Lung (tissue), 12 donors: ENCODE results near the gene SCGB3A1. TPM values are rescaled to one million over a fixed set of nuclear protein-coding genes. Genes with fewer than 3 reads are reported as not detected.

Experiments used
- ATAC-seq: fragments of 200-7000 bp; cut with Tn5 transposase; one replicate; pipeline ENCODE4 v1.9.1; 2020; ENCODE audit warnings: moderate number of reproducible peaks; ENCODE audit not compliant: insufficient read depth, low FRiP score
- DNase-seq, 3 donors: peaks; one replicate each; pipeline ENCODE4 v3.0.0-alpha.2; 2013 to 2017
- H3K27ac ChIP-seq, 2 donors: one replicate each; pipeline ENCODE4 v1.5.1; 2013; ENCODE audit warnings: mild to moderate bottlenecking in 2 of 2, moderate library complexity in 2 of 2, control low read depth in 1 of 2, inconsistent platforms in 1 of 2, low read depth in 1 of 2, low read length in 1 of 2
- H3K27me3 ChIP-seq, 3 donors: one replicate each; pipeline ENCODE4 v1.5.1; 2013; ENCODE audit warnings: low read length in 2 of 3; ENCODE audit not compliant: control insufficient read depth in 3 of 3, insufficient read depth in 3 of 3
- H3K36me3 ChIP-seq, 4 donors: one replicate each; pipeline ENCODE4 v1.5.1; 2013; ENCODE audit warnings: low read length in 4 of 4, mild to moderate bottlenecking in 1 of 4, moderate library complexity in 1 of 4; ENCODE audit not compliant: control insufficient read depth in 4 of 4, insufficient read depth in 4 of 4
- H3K4me1 ChIP-seq, 5 donors: one replicate each; pipeline ENCODE4 v1.5.1; 2013; ENCODE audit warnings: low read length in 5 of 5, mild to moderate bottlenecking in 2 of 5, moderate library complexity in 1 of 5; ENCODE audit not compliant: control insufficient read depth in 5 of 5, insufficient read depth in 5 of 5
- H3K4me3 ChIP-seq: one replicate; pipeline ENCODE4 v1.5.1; 2013; ENCODE audit warnings: mild to moderate bottlenecking, control low read depth, moderate library complexity
- H3K9ac ChIP-seq, 2 donors: one replicate each; pipeline ENCODE4 v1.5.1; 2013; ENCODE audit warnings: low read length in 2 of 2, control low read depth in 1 of 2; ENCODE audit not compliant: insufficient read depth in 1 of 2
- H3K9me3 ChIP-seq, 4 donors: one replicate each; pipeline ENCODE4 v1.5.1; 2013; ENCODE audit warnings: low read length in 3 of 4, mild to moderate bottlenecking in 1 of 4, moderate library complexity in 1 of 4; ENCODE audit not compliant: control insufficient read depth in 4 of 4, insufficient read depth in 3 of 4
- CTCF ChIP-seq: IDR thresholded peaks from 2 replicates; pipeline ENCODE4 v1.5.1; 2012; ENCODE audit warnings: mild to moderate bottlenecking; ENCODE audit errors: control extremely low read depth, extremely low read depth
- WGBS, 2 donors: extraction: QIAGEN DNeasy Blood & Tissue Kit; methylation state at CpG; one replicate each; pipeline ENCODE4 v1.1.7; 2013; 5-methylcytosine and 5-hydroxymethylcytosine counted together
- polyA plus RNA-seq, 2 donors: library from polyadenylated mRNA; stranded (reverse); fragments of 200-250 nt; gene quantifications; one replicate each; pipeline ENCODE4 v1.2.1, GENCODE V29; 2013
- total RNA-seq, 2 donors: library from RNA; depleted of rRNA in 1 of 2; stranded (reverse); fragments of >200 nt in 1 of 2; gene quantifications; one replicate each; pipeline ENCODE4 v1.2.1, GENCODE V29; 2014 to 2021
- donor health status: control.
- donor health status: control.
- donor health status: Bipolar disorder and iron deficiency.
- donor health status: healthy.
- donor health status: DM: yes; HTN: yes; CAD: no.

The SCGB3A1 gene
- total and polyA plus RNA-seq, 4 donors: 119 to 3,799 (median 1,024) TPM

- H3K9ac ChIP-seq: no peak overlapping the region
- DNase-seq (no peak), ATAC-seq (no peak)
- no peak overlapping the region for H3K4me3 ChIP-seq
- no peak overlapping the region for H3K27ac ChIP-seq
- no peaks in the 10 kb centered on the region for H3K9me3 ChIP-seq
- H3K4me1 ChIP-seq: peaks cover 0 to 19% (median 0%) of the 10 kb centered on the region in 5 donors
- peaks cover 0 to 4% (median 0%) of the 10 kb centered on the region in 3 donors for H3K27me3 ChIP-seq
- no peaks in the 10 kb centered on the region for H3K36me3 ChIP-seq
- no peak for TF ChIP-seq CTCF
- WGBS, 2 donors: 64 to 67% methylated on average over 3 of the region's 3 CpGs
Measured at GRCh38 chr5:180639287-180639686, 48.0 kb upstream of the SCGB3A1 start.

DNA sequence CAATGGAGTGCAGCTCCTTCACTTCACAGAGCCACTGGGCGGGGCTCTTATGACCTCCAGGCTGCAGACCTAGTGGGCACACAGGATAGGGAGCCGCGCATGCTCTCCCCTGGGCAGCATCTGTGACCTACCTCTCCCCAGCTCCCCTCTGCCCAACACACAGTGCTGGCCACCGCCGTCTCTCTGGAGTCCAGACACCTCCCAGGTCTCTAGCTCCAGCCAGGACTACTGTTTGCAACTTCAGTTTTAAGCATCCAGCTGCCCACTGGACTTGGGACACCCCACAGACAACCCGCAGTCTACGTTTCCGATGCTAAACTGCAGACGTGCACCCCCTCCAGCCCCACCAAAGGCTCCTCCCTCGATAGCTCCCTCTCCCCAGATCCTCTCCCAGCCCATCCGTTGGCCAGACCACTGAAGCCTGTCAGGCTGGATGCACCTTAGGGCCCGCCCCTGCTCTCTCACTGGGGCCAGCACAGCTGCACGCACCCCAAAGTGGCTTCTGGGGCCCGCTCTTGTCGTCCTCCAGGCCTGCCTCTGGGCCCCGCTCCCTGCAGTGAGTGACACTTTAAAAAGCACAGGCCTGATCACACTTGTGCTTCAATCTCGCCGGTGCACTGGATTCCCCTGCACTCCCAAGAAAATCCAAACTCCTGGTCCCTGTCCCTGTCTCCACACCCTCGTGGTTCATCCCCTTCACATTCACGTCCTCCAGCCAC, 46.8 kb upstream of the SCGB3A1 start:
- Histone ChIP-seq H3K27me3 (no peaks in the 10 kb centered on the region), H3K4me1 (peaks cover 0 to 19% (median 0%) of the 10 kb centered on the region in 5 donors), H3K27ac (no peak overlapping the region), H3K4me3 (no peak overlapping the region), H3K36me3 (no peaks in the 10 kb centered on the region), H3K9ac (no peak overlapping the region), H3K9me3 (no peaks in the 10 kb centered on the region)
- TF ChIP-seq CTCF: no peak
- DNase-seq: no peak
- no peak for ATAC-seq
- WGBS, 2 donors: 78 to 85% methylated on average over 20 of the region's 20 CpGs

- ATAC-seq (no peak), DNase-seq (peak in 1 of 3 donors; percentile 25)
- WGBS, 2 donors: 70 to 77% methylated on average over 18 of the region's 18 CpGs
- H3K4me3 ChIP-seq: no peak overlapping the region
- peaks cover 0 to 25% (median 0%) of the 10 kb centered on the region in 5 donors for H3K4me1 ChIP-seq
- H3K36me3 ChIP-seq: no peaks in the 10 kb centered on the region
- H3K27ac ChIP-seq: no peak overlapping the region
- H3K9me3 ChIP-seq: no peaks in the 10 kb centered on the region
- TF ChIP-seq CTCF: no peak
- no peaks in the 10 kb centered on the region for H3K27me3 ChIP-seq
- H3K9ac ChIP-seq: no peak overlapping the region
Measured at GRCh38 chr5:180636403-180637075, 45.2 kb upstream of the SCGB3A1 start.
